SHP77 (cell line): ENCODE measurements around the gene FHOD3.
"Not testable (repeated sequence)": the region's sequence is repeated elsewhere in the genome, so short reads cannot be mapped to it uniquely, and the experiment has no call there.

Experiments
- DNase-seq, 2 experiments: peaks; one replicate each; lab custom pipeline; 2025; lab: John Stamatoyannopoulos, UW

The FHOD3 gene

DNA sequence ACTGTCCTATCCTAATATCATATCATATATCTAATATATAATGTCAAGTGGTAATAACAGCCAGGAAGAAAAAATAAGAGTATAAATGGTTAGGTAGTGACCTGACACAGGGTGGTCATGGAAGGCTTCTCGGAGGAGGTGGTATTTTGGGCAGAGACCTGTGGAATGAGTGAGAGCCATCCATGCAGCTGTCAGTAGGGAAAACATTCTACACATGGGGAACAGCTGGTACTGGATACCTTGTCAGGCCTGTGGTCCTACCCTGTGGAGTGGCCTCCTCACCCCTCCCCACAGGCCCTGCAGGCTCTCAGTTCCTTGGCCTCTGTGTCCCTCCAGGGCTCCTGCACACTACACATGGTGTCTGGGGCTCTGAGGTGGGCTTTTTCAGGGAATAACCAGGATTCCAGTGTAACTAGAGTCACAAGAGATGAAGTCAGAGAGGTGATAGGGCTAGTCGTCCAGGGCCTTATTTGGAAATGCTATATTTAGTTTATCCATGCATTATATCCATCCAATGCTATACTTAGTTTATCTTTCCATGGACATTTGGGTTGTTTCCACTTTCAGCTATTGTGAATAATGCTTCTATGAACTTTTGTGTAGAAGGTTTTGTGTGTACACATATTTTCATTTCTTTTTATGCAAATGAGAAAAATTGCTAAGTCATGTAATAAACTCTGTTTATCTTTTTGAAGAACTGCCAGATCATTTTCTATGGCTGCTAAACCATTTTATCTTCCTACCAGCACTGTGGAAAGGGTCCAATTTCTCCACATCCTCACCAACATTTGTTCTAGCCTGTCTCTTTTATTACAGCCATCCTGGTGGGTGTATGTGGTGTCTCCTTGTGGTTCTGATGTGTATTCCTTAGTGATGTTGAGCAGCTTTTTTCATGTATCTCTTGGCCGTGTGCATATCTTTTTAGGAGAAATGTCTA, 455.7 kb downstream of the FHOD3 start:
- no peak for DNase-seq

DNA sequence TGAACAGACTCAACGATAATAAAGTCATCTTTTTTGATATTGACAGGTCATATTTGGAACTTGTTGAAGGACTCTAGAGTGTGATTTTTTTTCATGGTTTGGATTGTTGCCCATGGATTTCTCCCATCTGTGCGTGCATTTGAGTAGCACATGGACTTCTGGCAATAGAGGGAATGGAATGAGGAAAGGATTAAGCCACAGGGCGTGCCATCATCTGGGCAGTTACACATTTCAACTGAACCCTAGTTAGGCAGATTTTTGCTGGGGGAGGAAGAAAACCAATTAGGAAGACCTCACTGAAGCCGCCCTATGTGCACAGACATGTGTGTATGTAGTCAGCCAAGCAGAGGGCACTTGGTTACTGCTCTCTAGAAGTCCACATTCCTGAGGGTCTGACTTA, 458.7 kb downstream of the FHOD3 start:
- no peak for DNase-seq

DNA sequence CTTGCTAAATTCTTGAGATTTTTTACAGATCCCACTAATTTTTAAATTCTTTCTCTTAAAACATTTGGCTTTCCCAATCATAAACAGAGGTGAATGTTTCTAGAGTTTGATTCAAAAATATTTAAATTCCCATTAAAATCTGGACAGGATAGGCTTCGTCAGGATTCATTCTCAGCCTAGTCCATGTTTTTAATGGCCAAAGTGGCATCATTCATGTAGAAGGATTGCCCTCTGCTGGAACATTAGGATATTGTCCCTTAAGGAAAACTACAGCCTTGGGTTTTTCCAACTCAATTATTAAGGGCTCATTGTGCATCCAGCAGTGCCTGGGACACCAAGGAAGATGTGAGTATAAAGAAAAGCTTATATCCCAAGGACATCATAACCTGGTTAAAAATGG, 459.6 kb downstream of the FHOD3 start:
- peak; percentile 43 to 46 for DNase-seq

DNA sequence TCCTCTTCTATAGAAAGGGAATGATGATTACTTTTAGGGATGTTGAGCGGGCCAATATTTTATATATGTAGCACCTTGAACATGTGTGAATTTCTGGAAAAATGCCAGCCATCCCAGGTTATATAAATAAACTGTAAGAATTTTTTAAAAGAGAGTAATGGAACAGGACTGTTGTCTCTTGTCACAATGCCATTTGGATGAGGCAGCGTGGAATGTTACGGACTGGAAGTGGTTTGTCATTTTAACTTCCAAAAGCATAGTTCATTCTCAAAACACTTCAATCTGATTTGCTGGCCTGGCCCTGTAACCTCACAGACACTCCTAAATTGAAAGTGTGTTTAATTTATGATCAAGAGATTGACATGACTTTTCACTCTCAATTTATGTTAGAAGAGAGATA, 460.5 kb downstream of the FHOD3 start:
- DNase-seq = no peak

DNA sequence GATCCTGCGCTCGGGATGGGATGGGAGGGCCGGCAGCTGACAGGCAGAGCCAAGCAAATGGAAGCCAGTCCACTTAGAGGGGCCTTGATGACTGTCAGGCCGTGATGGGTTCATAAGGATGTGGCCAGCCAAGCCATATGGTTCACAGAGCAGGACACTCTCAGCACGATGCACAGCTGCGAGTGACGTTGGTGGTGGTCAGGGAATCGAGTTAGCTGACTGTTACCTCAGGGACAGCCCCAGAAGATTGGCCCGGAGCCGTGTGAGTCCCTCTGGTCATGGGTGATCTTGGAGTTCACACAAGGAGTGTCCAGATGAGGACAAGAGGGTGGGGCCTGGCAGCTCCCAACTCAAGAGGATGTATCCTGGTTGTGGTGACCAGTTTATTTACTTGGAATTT, 461.1 kb downstream of the FHOD3 start:
- DNase-seq = no peak

DNA sequence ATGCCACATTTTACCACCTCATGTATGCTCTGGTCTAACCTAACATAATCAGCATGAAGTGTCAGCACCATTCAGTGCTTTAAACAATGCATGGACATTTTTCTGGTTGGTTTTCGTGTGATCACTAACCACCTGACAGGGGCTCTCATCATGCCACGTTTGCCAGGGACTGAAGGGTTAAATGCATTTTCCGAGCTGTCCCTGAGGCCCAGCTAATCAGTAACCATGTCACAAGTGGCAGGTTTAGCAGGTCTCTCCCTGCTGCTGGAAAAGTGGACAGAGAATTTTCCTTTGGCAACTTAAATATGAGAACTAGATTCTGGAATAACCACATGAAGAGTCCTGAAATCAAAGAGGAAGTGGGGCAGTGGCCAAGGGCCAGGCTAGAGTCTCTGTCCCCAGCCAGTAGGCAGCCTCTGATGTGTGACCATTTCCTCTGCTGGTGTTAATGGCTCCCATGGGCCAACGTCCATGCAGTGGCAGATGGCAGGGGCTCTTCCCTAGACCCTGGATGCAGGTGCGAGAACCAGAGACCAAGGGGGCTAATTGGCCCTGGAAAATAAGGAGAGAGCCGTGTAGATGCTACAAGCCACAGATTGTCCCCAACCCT, 461.8 kb downstream of the FHOD3 start:
- no peak for DNase-seq

DNA sequence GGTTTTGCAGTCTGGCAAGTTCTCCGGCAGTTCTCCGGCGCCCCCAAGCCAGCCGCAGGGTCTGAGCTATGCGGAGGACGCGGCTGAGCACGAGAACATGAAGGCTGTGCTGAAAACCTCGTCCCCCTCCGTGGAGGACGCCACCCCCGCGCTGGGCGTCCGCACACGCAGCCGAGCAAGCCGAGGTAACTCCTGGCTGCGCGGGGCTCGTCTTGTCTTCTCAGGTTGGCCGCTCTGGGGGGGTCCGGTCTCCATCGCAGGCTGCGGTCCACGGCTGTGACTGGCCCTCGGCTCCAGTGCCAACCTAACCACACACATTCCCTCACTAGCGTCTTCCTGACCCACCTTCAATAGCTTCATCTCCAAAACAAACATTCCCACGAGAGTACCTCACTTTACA, 463.1 kb downstream of the FHOD3 start:
- DNase-seq = no peak

DNA sequence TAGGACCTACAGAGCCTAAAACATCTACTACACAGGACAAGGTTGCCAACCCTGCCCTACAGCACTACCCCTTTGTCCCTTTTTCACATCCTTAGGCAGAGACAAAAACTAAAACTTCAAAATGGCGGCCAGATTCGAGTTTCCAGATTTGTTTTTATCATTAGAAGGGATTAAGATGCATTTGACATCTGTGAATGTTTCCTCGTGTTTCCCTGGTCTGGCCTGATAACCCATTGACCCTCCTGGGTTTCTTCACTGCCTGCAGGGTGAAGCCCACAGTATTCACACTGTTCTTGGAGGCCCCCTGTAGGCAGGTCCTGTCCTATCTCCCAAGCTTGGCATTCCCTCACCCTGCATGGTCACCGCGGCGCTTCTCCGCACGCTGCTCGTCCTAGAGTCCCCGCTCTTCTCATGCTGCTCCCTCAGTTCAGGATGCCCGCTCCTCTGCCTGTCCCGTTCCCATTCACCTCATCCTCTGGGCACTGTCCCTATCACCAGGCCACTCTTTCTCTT, 463.7 kb downstream of the FHOD3 start:
- DNase-seq = no peak

DNA sequence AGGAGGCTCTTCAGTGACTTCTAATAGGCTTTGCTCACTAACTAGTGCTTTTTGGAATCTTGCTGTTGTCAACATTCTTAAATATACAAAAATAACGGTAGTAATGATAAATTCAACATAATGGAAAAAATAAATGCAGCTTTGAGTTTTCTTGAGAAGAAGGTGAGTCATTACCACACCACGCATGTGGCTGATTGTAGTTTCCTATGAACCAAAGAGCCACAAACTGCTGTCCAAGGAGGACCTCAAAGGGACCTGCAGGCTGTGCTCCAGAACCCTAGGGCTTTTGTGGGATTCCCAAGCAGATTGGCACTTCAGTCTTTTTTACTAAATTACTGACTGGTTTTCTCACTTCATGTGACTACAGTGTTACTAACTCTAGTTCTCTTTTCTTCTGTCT, 464.6 kb downstream of the FHOD3 start:
- DNase-seq = no peak

DNA sequence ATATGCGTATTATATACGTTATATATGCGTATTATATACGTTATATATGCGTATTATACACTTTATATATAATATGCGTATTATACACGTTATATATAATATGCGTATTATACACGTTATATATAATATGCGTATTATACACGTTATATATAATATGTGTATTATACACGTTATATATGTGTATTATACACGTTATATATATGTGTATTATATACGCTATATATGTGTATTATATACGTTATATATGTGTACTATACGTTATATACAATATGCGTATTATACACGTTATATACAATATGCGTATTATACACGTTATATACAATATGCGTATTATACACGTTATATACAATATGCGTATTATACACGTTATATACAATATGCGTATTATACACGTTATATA, 465.5 kb downstream of the FHOD3 start:
- DNase-seq = not testable (repeated sequence)

DNA sequence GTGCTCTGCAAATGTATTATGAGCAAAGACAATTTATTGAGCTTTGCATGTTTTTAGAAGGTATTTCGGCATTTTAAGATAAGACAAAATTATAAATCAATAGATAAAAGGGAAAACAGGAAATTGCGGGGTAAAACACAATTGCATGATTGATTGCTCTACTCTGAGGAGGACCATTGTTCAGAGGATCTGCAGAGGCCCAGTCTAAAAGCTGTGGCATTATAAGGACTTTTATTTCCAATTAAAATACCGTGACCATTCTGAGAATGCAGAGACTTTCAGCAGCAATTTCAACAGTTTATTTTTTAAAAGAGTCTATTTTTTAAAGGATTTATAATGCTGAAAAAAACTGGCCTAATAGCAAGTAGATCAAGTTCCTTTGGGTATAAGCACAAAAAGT, 469.3 kb downstream of the FHOD3 start:
- no peak for DNase-seq

DNA sequence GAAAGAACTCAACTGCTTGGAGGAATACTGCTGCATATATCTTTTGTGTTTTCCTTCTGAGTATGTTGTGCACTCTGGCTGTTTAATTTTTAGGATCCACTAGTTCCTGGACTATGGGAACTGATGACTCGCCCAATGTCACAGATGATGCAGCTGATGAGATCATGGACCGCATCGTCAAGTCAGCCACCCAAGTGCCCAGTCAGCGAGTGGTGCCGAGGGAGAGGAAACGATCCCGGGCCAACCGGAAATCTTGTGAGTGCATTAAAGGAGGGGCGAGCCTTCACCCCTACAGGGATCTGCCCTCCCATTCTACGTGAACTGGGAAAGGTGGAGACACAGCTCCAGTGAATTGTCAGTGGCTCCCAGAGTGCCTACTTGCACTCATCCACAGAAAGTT, 471.7 kb downstream of the FHOD3 start:
- no peak for DNase-seq

DNA sequence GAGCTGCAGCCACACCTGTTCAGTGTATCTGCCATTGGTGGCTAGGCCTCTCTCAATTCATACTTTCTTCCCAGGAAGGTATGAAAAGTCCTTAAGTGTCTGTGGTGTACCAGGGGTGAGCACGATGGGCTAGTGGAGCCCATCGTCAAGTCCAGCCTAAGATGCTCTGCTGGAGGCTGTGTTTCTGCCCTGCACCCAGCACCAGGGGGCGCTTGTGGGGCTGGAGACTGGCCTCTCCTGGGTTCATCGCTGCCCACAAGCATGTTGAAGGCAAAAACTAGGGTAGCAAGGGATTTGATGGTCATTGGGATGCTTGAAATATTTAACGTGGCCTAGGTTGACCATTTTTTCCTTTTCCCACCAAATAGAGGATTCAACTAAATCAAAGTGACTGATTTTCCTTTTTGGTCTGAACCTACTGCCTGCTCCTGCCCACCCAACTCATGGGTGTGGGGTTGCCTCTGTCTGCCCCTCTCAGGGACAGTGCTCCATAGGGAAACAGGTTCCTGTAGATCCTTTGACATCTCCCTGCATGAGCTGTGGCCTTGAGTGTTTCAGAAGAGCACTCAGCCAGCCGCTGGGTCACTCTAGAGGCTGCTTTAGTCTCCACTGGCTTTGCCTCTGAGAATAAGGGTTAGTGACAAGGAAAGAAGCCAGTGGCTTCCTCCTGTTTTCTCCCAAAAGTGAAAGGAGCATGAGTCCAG, 472.2 kb downstream of the FHOD3 start:
- DNase-seq = no peak

DNA sequence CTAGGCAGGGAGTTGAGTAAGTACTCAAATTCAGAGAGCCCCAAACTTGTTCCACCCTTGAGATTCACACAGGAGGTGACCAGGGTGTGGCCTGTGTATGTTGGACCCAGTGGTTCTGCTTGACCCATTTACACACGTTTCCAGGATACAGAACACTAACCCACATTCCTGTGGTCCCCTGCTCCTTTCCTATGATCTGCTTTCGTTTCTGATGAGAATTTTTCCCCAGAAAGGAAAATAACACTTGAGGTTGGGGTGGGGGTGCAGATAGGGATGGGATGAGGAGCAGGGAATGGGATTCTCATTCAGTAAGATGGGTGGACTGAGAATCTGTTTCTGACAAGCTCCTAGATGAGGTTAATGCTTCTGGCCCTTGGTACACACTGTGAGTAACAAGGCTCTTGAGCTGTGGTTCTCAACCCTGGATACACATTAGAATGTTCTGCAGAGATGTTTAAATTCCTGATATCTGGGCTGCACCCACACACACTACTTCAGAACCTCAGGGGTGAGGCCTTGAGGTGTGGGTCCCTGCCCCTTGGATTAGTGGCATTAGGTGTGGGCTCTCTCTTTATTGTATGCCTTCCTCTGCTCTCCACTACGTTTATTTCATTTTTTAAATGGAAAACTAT, 472.9 kb downstream of the FHOD3 start:
- no peak for DNase-seq

DNA sequence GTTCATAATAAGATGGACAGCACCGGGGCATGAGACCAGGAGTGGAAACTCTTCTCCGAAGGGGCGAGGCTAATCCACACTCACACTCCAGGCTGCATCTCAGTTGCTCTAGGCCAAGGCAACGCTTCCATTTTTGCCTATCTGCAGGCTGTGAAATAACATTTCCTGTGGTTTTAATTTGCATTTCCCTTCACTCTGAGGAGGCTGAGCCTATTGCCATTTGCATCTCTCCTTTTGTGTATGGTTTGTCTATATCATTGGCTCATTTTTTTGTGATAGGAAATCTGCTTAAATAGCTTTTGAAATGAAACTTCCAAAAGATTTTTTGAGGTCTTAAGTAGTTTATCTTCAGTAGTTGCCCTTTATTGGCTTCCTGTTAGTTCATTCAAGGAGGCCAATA, 473.7 kb downstream of the FHOD3 start:
- DNase-seq = no peak

DNA sequence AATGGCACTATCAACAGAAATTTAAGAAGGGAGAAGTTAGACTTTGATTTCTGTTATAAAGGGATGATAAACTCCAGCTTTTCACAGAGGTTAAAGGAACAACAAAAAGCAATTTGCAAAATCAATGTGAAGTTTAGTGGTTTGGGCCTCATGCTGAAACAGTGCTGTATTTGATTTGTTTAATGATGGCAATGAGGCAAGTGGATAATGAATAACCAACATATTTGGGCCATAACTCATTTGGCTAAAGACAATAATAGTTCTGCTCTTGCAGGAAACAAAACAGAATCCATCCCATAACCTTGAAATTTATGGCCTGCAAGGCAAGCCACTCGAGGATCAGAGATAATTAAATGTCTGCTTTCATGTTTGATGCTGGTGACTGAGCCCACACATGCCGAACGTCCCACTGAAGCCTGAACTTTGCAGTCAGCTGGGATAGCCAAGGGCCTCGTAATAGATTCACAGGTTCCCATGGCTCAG, 474.8 kb downstream of the FHOD3 start:
- no peak for DNase-seq

DNA sequence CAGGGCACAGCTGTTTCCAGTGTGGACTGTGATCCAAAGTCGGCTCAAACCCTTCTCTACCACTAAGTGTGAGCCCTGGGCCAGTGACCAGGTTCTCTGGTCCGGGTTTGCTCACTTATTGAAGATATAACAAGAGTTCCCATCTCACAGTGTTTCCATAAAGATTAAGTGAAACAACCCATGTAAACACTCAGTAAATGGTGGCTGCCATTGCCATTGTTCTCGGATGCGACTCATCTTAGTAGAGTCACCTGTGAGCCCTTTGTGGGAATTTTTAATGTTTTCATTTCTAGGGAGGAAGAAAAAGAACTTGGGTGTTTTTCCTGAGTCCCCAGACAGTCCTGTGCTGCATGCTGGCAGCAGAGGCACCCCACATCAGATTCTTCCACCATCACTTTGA, 477.9 kb downstream of the FHOD3 start:
- DNase-seq = no peak

DNA sequence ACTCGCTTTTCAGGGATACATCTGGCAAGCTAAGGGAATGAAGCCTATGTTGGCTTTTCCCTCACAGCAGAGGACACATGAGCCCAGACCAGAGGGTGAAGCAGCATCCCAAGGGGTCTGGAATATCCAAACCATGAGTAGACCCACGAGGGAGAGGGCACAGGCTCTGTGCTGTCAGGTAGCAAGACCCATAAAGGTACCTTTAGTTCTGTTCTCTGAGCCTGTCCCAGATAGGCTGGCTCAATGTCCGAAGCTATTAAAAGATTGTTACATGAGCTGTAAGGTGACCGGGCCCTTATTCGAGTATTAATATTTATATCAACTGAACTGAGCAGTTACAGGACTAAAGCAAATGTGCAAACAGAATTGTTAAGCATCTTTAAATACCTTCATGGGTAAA, 479.1 kb downstream of the FHOD3 start:
- DNase-seq = no peak

DNA sequence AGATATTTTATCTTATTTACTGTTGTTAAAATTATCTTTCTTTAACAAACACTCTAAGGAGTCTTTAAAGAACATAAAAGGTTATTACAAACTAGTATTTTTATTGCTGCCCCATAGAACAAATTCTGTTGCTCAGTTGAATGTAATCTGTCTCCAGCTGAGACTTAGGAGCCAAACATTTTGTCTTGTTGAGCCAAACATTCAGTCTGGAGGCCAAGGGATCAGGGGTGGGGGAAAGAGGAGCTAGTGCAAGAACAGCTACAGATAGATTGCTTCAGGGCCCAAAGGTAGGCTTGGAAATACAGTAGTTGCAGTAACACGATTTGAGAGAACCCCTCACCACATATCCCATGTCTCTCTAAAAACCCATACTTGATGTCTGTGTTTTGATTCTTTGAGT, 480.1 kb downstream of the FHOD3 start:
- no peak for DNase-seq

DNA sequence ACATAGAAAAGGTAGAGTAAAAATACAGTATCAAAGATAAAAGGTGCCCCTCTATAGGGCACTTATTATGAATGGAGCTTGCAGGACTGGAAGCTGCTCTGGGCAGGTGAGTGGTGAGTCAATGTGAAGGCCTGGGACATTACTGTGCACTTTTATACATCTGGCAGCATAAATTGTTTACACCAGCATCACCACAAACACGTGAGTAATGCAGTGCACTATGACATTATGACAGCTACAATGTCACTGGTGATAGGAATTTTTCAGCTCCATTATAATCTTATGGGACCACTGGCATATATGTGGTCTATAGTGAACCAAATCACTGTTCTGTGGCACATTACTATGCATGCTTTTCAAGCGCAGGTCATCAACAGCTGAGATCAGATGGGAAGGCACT, 483.2 kb downstream of the FHOD3 start:
- DNase-seq = no peak

DNA sequence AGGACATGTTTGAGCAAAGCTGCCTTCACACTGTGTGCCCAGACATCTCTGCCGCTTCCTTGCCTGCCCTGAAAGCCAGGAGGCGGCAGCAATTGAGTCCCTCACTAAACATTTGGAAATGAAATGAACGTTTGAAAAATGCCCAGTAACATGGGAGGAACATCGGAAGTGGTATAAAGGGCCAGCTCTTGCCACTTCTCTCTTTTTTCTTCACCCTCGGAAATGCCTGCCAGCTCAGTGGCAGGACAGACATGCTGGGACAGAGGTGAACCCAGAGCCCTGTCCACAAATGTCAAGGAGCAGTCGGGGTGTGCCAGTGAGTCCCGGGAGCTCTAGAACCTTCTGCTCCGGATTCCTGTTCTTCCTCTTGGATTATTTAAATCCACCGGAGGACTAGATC, 485.2 kb downstream of the FHOD3 start:
- no peak for DNase-seq

DNA sequence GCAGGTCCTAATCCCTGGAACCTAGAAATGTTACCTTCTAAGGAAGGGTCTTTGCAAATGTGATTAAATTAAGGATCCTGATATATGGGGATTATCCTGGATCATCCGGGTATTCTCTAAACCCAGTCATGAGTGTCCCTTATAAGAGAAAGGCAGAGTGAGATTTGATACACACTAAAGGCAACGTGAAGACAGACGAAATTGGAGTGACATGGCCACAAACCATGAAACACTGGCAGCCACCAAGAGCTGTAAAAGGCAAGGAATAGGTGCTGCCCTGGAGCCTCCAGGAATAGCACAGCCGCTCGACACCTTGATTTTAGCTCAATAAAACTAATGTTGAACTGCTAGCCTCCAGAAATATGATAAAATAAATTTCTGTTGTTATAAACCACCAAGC, 486.3 kb downstream of the FHOD3 start:
- no peak for DNase-seq
